ENCODE measurements around the gene TMEM141.
"Not testable (repeated sequence)": the region's sequence is repeated elsewhere in the genome, so short reads cannot be mapped to it uniquely, and the experiment has no call there.

The TMEM141 gene

DNA sequence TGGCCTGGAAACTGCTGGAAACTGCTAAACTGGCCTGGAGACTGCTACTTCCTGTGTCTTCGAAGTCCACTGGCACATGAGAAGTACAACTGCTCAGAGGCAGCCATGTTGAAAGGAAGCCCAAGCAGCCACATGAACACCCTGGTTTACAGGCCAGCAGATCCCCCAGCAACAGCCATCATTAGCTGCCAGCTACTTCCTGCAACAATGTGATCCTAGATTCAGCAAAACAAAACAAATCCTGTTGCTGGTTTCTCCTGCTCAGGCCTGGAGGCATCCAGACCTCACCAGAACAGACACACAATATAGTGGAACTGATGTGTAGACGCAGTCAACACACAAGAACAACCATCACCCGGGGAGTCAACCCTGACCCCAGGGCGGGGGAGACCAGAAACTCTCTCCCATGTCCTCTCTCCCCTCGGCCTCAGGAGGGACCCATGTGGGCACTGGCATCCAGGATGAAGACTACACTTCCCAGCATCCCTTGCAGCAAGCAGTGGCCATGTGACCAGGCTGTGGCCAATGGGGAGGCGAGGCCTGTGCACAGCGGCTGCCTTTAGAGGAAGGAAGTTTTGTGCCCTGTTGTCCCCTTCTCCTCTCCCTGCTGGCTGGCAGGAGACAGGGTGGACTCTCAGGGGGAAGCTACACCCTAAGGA lies 17.6 kb upstream of the TMEM141 start:
- no peak for DNase-seq (ENCODE audit: low read depth in 2 of 2)

DNA sequence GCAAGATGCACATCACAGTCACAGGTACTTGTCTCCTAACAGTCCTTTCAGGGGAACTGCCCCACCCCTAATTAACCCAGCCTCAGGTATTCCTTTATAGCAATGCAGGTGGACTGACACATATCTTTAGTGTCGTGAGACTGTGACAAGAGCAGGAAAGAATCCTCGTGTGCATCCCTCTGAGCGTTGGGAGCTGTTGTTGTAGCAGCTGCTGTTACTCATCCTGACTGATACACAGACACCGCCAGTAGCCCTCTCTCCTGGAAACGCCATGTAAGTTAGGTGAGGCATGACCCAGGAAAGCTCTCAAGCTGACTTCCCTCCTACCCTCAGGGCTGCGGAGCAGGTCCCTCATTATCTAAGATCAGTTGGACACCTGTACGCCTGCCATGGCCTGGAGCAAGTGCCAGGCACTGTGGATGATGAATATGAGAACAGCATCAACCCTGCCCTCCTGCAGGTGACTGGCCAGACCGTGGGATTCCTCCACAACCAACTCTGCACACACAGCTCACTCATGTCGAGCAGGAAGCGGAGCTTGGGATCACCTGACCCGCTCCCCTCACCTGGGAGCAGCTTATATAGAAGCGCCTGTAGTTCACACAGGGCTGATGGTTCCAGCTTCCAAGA lies 16.6 kb upstream of the TMEM141 start:
- no peak for DNase-seq (ENCODE audit: low read depth in 2 of 2)

DNA sequence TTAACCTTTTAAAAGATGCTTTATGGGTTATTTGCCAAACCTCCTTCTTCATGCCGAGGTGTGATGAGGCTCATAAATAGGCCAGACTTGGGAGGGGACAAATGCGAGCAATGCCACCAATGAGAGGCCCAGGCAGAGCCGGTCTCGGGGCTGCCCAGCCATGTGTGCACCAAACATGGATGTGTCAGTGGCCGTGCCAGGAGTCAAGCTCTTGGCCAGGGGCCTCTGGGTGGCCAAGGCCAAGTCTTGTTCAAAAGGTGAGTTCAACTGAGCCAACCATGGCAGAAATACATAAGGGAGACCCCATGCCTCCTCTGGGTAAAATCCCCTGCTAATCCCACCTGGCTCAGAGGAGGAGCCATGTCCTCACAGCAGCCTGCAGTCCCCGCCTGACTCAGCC lies 16.0 kb upstream of the TMEM141 start:
- no peak for DNase-seq (ENCODE audit: low read depth in 2 of 2)

DNA sequence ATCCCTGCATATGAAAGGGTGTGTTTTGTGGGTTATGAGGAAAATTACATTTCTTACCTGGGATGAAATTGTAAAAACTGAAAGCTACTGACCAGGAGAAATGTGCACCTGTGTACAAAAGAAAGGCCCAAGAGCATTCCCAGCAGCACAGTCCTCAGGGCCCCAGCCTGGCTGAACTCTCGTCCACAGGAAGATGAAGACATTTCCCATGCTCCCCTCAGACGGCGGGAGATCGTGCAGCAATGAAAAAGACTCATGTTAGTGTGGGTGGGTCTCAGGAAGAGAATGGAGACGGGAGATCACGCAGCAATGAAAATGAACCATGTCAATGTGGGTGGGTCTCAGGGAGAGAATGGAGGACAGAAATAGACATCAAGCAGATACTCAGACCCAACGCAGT lies 14.2 kb upstream of the TMEM141 start:
- no peak for DNase-seq (ENCODE audit: low read depth in 2 of 2)

DNA sequence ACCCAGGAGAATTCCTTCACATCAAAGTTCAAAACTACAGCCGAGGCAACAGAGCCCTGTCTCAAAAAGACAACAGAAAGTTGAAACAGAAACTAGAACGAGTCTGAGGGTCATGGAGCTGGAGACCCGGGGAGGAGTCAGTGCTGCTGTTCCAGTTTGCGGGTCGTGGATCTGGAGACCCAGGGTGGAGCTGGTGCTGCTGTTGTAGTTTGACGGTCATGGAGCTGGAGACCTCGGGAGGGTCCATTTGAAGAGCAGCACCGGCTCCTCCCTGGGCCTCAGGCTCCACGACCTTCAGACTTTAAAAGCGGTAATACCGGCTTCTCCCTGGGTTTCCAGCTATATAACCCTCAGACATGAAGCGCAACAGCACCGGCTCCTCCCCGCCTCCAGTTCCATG lies 13.8 kb upstream of the TMEM141 start:
- no peak for DNase-seq (ENCODE audit: low read depth in 2 of 2)

DNA sequence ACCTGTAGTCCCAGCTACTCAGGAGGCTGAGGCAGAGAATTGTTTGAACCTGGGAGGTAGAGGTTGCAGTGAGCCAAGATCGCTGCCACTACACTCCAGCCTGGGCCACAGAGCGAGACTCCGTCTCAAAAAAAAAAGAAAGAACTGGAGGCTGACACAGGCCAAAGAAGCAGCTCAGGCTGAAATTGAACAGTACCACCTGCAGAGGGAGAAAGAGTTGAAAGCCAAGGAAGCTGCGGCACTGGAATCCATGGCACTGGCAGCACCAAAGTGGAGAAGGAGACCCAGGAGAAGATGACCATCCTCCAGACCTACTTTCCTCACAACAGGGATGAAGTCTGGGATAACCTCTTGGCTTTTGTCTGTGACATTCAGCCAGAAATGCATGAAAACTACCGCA lies 11.3 kb upstream of the TMEM141 start:
- no peak for DNase-seq (ENCODE audit: low read depth in 2 of 2)

DNA sequence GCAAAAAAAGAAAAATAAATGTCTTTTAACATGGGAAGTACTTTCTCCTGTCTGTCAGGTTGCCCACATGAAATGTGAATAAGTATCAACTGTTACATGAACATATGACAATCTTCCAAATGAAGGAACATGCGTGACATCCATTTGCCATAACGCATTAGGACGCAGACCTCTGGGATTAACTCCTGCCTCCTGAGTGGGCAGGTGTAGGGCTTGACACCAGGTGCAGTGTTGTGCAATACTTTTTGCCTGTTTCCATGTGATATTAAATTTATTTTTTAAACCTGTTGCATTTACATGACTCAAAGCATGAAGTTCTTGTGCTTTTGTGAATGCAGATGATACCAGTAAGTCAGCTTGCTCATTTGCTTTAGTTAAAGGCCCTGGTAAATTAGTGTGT lies 8.7 kb upstream of the TMEM141 start:
- no peak for DNase-seq (ENCODE audit: low read depth in 2 of 2)

DNA sequence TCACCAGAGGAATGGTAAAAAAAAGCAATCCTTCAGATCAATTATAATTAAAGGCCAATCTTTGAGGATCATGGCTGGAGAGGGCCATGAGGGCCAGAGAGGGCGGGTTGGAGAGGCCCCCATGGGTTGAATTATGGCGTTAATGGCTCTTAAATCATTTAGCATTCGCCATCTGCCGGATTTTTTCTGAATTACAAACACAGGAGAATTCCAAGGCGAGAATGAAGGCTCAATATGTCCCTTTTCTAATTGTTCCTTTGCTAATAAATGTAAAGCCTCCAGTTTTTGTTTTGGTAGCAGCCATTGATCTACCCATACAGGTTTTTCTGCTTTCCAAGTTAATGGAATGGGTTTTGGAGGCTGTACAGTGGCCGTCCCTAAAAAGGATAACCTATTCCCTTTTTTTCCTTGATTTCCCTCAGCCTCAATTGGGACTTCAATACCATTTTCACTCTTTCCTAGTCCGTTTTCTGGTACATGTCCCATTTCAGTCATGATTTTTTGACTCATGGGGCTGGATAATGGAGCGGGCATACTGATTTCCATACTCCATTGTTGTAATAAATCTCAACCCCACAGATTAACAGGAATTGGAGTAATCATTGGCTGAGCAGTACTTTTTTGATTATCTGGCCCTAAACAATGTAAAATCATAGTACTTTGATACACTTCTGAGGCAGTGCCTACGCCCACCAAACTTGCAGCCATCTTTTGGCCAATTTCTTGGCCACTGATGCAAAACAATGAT lies 6.7 kb upstream of the TMEM141 start:
- DNase-seq (ENCODE audit: low read depth in 2 of 2): no peak

DNA sequence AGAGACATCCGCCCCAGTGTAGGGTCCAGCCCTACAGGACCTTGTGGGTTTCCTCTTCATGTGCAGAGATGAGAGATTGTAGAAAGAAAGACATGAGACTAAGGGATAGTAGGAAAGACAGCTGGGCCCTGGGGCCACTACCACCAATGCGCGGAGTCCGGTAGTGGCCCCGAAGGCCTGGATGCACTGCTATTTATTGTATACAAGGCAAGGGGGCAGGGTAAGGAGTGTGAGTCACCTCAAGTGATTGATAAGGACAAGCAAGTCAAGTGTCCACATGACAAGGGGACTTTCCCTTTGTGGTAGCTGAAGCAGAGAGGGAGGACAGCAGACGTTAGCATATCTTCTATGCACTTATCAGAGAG lies 6.2 kb upstream of the TMEM141 start:
- DNase-seq (ENCODE audit: low read depth in 2 of 2): no peak

DNA sequence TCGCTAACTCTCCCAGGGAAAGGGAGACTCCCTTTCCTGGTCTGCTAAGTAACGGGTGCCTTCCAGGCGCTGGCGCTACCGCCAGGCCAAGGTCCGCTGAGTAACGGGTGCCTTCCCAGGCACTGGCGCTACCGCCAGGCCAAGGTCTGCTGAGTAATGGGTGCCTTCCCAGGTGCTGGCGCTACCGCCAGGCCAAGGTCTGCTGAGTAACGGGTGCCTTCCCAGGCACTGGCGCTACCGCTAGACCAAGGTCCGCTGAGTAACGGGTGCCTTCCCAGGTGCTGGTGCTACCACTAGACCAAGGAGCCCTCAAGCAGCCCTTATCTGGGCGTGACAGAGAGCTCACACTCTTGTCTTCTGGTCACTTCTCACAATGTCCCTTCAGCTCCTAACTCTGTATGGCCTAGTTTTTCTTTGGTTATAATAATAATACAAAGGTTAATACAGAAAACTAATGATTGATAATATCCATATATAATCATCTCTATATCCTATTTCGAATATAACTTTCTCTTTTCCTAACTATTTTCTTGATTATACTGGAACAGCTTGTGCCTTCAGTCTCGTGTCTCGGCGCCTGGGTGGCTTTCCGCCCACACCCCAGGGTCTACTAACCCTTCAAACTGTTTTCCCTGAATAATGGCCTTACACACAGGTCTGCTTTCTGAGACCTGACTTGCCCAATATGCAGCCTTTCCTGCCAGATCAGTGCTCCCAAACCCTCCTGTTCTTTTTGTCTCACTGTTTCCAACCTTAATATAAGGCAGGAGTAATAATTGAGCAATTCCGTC lies 5.4 kb upstream of the TMEM141 start:
- DNase-seq (ENCODE audit: low read depth in 2 of 2): not testable (repeated sequence)

DNA sequence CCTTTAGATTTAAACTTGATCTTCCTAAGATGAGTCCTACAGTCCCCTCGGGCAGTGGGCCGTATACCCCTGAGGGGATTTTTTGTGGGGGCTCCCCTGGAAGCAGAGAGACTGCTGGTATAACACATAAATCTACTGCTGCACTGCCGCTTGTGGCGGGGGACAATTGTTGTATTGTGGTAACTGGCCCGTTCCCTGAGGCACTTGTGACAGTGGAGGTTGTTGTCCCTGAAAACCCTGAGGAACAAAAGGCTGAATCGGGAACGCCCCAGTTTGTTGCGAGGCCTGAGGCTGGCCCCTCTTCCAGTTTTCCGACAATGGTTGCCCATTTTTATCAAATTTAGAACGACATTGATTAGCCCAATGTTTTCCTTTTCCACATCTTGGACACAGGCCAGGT lies 4.7 kb upstream of the TMEM141 start:
- DNase-seq (ENCODE audit: low read depth in 2 of 2): no peak

DNA sequence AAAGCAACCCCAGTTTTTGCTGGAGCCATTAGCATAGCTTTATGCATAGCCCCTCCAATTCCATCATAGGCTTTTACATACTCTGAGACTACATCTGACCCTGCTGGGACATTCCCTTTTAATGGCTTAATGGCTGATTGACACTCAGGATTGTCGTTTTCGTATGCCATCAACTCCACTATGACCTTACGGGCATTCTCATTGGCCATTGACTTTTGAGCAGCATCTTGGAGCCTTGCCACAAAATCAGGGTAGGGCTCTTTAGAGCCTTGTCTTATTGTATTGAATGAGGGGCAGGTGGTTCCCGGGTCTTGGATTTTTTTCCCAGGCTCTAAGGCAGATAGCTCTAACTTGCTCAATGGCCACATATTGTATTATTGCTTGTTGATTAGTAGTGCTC lies 4.2 kb upstream of the TMEM141 start:
- DNase-seq (ENCODE audit: low read depth in 2 of 2): not testable (repeated sequence)

DNA sequence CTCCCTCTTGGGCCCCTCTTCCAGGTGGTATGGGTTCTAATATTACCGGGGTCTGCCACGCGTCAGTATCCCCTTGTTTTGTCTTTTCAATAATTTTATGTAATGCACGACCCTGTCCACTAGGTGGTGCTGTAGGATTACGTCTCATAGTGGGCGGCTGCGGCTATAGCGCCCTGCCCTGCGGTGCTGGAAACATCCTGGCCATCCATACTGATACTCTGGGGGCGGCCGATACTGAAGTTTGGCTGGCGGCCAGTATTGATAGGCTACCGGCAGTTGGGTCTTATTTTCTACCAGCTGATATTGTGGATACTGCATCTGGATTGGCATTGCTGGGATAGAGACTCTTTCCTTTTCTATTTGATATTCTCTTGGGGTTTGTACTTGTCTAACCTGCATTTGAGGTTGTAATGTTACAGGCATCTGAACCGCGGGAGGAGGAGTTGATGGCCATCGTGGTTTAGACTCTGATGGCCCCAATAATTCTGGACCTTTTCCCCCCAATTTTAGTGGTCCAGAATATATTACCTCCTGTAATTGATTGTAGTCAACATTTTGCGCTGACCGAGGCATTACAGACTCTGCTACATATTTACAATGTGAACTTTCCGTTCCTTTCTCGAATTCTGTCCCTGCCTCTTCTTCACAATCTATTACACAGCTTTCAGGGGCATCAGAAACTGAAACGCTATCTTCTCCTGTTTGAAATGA lies 3.3 kb upstream of the TMEM141 start:
- DNase-seq (ENCODE audit: low read depth in 2 of 2): peak in 1 of 2 experiments; percentile 25

DNA sequence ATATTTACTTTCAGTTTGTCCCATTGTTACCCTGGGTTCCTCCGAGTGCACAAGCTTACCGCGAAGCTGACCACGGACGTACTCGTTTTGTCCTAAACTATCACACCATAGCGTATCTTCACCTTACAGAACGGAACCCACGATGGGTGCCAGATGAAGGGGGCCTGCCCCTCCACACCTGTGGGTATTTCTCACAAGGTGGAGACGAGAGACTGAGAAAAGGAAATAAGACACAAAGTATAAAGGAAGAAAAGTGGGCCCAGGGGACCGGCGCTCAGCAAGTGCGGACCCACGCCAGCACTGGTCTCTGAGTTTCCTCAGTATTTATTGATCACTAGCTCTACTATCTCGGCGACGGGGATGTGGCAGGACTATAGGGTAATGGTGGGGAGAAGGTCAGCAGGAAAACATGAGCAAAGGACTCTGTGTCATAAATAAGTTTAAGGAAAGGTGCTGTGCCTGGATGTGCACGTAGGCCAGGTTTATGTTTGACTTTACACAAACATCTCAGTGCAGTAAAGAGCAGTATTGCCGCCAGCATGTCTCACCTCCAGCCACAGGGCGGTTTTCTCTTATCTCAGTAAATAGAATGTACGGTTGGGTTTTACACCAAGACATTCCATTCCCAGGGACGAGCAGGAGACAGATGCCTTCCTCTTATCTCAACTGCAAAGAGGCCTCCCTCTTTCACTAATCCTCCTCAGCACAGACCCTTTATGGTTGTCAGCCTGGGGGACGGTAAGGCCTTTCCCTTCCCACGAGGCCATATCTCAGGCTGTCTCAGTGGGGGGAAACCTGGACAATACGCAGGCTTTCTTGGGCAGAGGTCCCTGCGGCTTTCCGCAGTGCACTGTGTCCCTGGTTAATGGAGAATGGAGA lies 2.3 kb upstream of the TMEM141 start:
- not testable (repeated sequence) for DNase-seq (ENCODE audit: low read depth in 2 of 2)

DNA sequence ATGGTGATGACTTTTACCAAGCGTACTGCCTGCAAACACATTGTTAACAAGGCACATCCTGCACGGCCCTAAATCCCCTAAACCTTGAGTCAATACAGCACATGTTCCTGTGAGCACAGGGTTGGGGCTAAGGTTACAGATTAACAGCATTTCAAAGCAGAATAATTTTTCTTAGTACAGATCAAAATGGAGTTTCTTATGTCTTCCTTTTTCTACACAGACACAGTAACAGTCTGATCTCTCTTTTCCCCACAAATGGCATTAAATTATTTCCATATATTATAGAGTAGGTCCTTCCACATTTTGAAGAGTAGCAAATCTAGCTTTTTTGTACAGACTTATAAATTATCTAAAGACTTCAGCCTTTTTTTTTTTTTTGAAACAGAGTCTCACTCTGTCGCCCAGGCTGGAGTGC lies 1.6 kb upstream of the TMEM141 start:
- no peak for DNase-seq (ENCODE audit: low read depth in 2 of 2)

DNA sequence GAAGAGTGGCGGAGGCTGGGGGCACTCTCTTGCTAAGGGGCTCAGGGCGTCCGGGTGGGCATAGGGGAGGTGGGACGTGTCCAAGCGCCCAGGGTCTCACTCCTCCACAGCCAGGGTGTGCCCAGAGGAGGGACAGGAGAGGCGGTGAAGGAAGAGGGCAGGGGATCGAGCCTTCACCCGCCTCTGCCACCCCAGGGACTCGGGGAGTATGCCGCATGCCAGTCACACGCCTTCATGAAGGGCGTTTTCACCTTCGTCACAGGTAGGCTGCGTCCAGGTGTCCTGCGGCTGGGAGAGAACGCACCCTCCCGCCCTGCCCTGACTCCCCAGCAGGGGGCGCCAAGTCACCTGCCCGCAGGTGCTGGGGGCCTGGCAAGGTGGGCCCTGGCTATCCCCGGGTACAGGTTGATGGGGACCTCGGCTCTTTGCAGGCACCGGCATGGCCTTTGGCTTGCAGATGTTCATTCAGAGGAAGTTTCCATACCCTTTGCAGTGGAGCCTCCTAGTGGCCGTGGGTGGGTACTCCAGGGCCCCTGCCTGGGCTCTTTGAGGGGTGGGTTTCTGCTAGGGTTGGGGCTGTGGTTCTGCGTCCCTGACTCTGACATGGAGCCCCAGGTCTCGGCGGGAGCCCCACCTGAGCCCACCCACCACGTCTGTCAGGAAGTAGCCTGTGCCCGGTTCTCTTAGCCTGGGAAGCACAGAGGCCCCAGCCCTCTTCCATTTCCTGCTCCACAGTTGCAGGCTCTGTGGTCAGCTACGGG lies 552 bp downstream of the TMEM141 start:
- DNase-seq (ENCODE audit: low read depth in 2 of 2): no peak

DNA sequence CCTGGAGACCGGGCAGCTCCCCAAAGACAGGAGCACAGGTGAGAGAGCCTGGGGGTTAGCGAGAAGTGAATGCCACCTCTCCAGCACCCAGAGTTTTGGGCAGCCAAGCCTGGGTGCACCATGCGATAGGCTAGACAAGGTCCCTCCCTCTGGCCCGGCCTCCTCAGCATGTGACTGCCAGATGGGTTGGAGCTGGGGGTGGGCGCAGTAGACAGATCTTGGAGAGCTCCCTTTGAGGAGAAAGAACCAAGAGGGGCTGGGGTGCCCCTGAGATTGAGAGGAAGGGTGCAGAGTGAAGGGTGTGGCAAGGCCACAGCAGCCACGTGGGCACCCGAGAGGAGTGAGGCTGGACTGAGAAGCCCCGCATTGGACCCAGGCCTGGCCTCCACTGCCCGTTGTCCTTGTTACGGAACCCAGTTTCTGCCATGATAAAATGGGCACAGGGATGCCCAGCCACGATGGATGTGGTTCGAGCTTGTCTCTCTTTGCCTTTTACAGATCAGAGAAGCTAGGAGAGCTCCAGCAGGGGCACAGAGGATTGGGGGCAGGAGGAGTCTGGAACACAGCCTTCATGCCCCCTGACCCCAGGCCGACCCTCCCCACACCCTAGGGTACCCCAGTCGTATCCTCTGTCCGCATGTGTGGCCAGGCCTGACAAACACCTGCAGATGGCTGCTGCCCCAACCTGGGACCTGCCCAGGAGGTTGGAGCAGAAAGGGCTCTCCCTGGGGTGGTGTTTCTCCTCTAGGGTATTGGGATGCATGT lies 1.4 kb downstream of the TMEM141 start:
- DNase-seq (ENCODE audit: low read depth in 2 of 2): no peak

DNA sequence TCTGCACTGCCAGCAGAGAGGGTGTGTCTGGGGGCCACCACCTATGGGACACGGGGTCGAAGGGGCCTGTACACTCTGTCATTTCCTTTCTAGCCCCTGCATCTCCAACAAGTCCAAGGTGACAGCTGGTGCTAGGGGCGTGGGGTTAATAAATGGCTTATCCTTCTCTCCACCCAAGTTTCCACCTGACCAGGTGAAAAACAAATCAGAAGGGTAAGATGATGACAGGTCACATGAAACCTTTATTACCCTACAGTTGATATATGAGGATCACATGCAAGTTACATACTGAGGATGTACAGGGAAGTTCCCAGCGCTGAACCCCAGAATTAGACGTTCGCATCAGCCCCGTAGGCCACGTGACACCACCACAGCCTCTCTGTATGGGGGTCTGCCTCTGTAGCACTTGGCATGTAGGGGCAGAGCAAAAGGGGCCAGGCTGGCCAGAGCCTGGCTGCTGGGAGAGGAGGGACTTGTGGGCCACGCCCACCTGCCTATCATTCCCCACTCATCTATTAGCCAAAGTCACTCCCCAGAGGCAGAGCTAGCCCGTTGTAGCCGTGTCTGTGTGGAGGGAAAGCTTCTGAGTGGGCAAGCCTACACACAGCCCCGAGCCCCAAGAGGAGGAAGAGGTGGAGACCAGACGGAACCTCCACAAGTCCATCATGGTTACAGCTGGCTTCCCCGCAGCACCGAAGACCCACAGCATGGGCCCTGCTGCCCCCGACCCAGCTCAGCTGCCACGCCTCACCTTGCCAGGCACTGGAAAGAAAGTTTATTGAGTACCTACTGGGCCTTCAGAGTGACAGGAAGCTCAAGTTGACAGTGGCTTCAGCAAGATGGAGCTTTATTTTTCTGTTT lies 2.2 kb downstream of the TMEM141 start:
- no peak for DNase-seq (ENCODE audit: low read depth in 2 of 2)
